ENCODE results near the gene CERS6.

GRCh38 chr2:168796090-168796577 lies 340.1 kb downstream of the CERS6 start:
- no peak for TF ChIP-seq POLR2A (IDR thresholded peaks at IDR 0.05)
- no peak for TF ChIP-seq CTCF (IDR thresholded peaks at IDR 0.05)

Data from thyroid gland (tissue), 4 donors.